SK-N-MC (cell line): ENCODE measurements around the gene OR1B1.
"Not testable (repeated sequence)": the region's sequence is repeated elsewhere in the genome, so short reads cannot be mapped to it uniquely, and the experiment has no call there.

Experiments
- EZH2 ChIP-seq: fragments of 200-600 bp; sonication (generic); IDR thresholded peaks from one replicate; pipeline ENCODE4 v1.6.1; 2017; ENCODE audit warnings: antibody characterized with exemption
- FOXP2 ChIP-seq: optimal IDR thresholded peaks from 2 replicates; pipeline ENCODE3; 2011; ENCODE audit warnings: mild to moderate bottlenecking, moderate library complexity; ENCODE audit not compliant: insufficient read depth; ENCODE audit errors: extremely low read length, control extremely low read depth
- POLR2AphosphoS5 ChIP-seq: IDR thresholded peaks from 2 replicates; pipeline ENCODE4 v1.6.1; 2012; ENCODE audit warnings: mild to moderate bottlenecking, low read depth, low read length, borderline replicate concordance

- not testable (repeated sequence) for TF ChIP-seq POLR2AphosphoS5, EZH2, FOXP2
Observed at GRCh38 chr9:122583284-122583683, 74.1 kb downstream of the OR1B1 start, which contains the start of gene OR1L8.
